IPS-15b (cell line): ENCODE results near the gene LNX1.
"Not testable (repeated sequence)": the region's sequence is repeated elsewhere in the genome, so short reads cannot be mapped to it uniquely, and the experiment has no call there.

Experiments
- H3K27me3 ChIP-seq: one replicate; pipeline ENCODE4 v1.6.1; 2013; ENCODE audit warnings: low read length; ENCODE audit not compliant: control insufficient read depth, insufficient read depth
- H3K36me3 ChIP-seq: one replicate; pipeline ENCODE4 v1.6.1; 2013; ENCODE audit warnings: low read length; ENCODE audit not compliant: control insufficient read depth, insufficient read depth
- H3K4me1 ChIP-seq: one replicate; pipeline ENCODE4 v1.6.1; 2013; ENCODE audit warnings: mild to moderate bottlenecking, low read length; ENCODE audit not compliant: control insufficient read depth, insufficient read depth
- H3K4me3 ChIP-seq: one replicate; pipeline ENCODE4 v1.5.1; 2013; ENCODE audit warnings: low read depth, low read length
- H3K9ac ChIP-seq: one replicate; pipeline ENCODE4 v1.6.1; 2013; ENCODE audit warnings: low read depth, mild to moderate bottlenecking, low read length
- H3K9me3 ChIP-seq: one replicate; pipeline ENCODE4 v1.6.1; 2013; ENCODE audit warnings: mild to moderate bottlenecking, low read length; ENCODE audit not compliant: control insufficient read depth, insufficient read depth

The LNX1 gene

GRCh38 chr4:53466576-53466975 is 124.7 kb downstream of the LNX1 start:
- not testable (repeated sequence) for H3K9me3 ChIP-seq, H3K4me1 ChIP-seq, H3K9ac ChIP-seq, H3K36me3 ChIP-seq, H3K27me3 ChIP-seq, H3K4me3 ChIP-seq

DNA sequence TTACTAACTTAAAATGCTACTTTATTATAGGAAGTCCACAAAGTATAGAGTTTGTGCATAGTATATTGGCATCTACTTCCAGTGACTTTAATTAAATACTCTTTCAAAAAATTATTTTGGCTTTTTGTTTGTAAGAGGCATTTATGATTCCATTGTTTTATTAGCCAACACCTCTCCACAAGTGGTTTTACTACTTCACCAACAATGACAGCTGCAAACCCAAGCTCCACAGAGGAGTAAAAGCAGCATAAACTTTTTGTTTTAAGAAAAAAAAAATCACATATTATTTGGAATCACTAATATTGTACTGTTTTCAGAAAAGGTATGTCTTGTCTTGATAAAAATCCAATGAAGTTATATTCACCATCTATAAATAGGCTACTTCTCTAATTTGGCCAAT is 125.4 kb downstream of the LNX1 start:
- Histone ChIP-seq H3K9me3 (no peaks in the 10 kb centered on the region), H3K36me3 (peaks cover 1% of the 10 kb centered on the region), H3K9ac (no peak overlapping the region), H3K4me1 (no peaks in the 10 kb centered on the region), H3K27me3 (no peaks in the 10 kb centered on the region), H3K4me3 (no peak overlapping the region)

GRCh38 chr4:53465281-53465680 is 126.0 kb downstream of the LNX1 start:
- Histone ChIP-seq H3K4me3 (no peak overlapping the region), H3K27me3 (no peaks in the 10 kb centered on the region), H3K4me1 (no peaks in the 10 kb centered on the region), H3K9me3 (no peaks in the 10 kb centered on the region), H3K36me3 (peaks cover 3% of the 10 kb centered on the region), H3K9ac (no peak overlapping the region)

- Histone ChIP-seq H3K9me3 (no peaks in the 10 kb centered on the region), H3K9ac (no peak overlapping the region), H3K27me3 (no peaks in the 10 kb centered on the region), H3K36me3 (peaks cover 3% of the 10 kb centered on the region), H3K4me3 (no peak overlapping the region), H3K4me1 (no peaks in the 10 kb centered on the region)
These were observed 127.9 kb downstream of the LNX1 start for GRCh38 chr4:53463340-53463739.

- H3K9ac ChIP-seq, result no peak overlapping the region
- H3K9me3 ChIP-seq, result no peaks in the 10 kb centered on the region
- H3K4me1 ChIP-seq, result no peaks in the 10 kb centered on the region
- H3K4me3 ChIP-seq, result no peak overlapping the region
- no peaks in the 10 kb centered on the region for H3K27me3 ChIP-seq
- peaks cover 3% of the 10 kb centered on the region for H3K36me3 ChIP-seq
These were observed 130.0 kb downstream of the LNX1 start for GRCh38 chr4:53461244-53461643.

GRCh38 chr4:53459548-53459947 is 131.7 kb downstream of the LNX1 start:
- Histone ChIP-seq H3K4me1 (no peaks in the 10 kb centered on the region), H3K27me3 (no peaks in the 10 kb centered on the region), H3K9me3 (no peaks in the 10 kb centered on the region), H3K4me3 (no peak overlapping the region), H3K36me3 (peaks cover 7% of the 10 kb centered on the region), H3K9ac (no peak overlapping the region)

GRCh38 chr4:53456178-53456577 is 135.1 kb downstream of the LNX1 start:
- no peak overlapping the region for H3K9ac ChIP-seq
- H3K4me1 ChIP-seq, result no peaks in the 10 kb centered on the region
- H3K4me3 ChIP-seq, result no peak overlapping the region
- no peaks in the 10 kb centered on the region for H3K27me3 ChIP-seq
- no peaks in the 10 kb centered on the region for H3K9me3 ChIP-seq
- H3K36me3 ChIP-seq, result peaks cover 14% of the 10 kb centered on the region

GRCh38 chr4:53455766-53456165 is 135.5 kb downstream of the LNX1 start:
- H3K9ac ChIP-seq, result no peak overlapping the region
- peaks cover 11% of the 10 kb centered on the region for H3K36me3 ChIP-seq
- H3K4me1 ChIP-seq, result no peaks in the 10 kb centered on the region
- H3K4me3 ChIP-seq, result no peak overlapping the region
- H3K27me3 ChIP-seq, result no peaks in the 10 kb centered on the region
- no peaks in the 10 kb centered on the region for H3K9me3 ChIP-seq

- Histone ChIP-seq H3K4me1 (peaks cover 2% of the 10 kb centered on the region), H3K9ac (no peak overlapping the region), H3K27me3 (no peaks in the 10 kb centered on the region), H3K4me3 (no peak overlapping the region), H3K36me3 (peaks cover 11% of the 10 kb centered on the region), H3K9me3 (no peaks in the 10 kb centered on the region)
These were observed 137.9 kb downstream of the LNX1 start for GRCh38 chr4:53453385-53453784.

DNA sequence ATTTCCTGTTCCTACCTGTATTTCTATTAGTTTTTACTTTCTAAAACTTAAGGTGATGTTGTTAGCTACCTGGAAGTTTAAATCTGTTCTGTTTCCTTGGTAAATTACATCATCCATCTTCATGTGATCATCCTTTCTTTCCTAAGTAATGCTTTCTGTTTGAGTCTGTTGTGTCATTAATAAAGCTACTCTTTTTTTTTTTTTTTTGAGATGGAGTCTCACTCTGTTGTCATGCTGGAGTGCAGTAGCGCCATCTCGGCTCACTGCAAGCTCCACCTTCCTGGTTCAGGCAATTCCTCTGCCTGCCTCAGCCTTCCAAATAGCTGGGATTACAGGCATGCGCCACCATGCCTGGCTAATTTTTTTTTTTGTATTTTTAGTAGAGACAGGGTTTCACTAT is 140.5 kb downstream of the LNX1 start:
- peaks cover 11% of the 10 kb centered on the region for H3K36me3 ChIP-seq
- H3K9ac ChIP-seq, result no peak overlapping the region
- H3K4me1 ChIP-seq, result peaks cover 2% of the 10 kb centered on the region
- no peak overlapping the region for H3K4me3 ChIP-seq
- no peaks in the 10 kb centered on the region for H3K9me3 ChIP-seq
- H3K27me3 ChIP-seq, result no peaks in the 10 kb centered on the region

- H3K9me3 ChIP-seq, result no peaks in the 10 kb centered on the region
These were observed 146.3 kb downstream of the LNX1 start for GRCh38 chr4:53444954-53445353.

DNA sequence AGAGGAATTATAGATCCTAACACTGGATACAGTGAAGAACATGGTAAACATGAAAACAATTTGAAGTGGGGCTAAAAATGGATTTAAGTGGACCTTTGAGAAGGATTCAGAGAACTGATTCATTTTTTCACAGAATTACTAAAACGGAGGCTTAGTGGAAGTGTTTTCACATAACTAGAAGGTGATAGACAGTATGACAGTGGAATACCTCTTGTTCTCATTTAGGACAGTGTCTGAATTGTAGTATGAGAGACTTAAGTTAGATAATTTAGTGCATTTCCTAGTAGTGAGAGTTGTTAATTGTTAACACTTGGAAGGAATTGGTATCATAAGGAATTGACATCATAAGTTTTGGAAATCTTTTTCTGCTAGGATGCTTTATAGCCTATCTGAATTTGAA is 149.7 kb downstream of the LNX1 start:
- Histone ChIP-seq H3K27me3 (no peaks in the 10 kb centered on the region), H3K4me1 (no peaks in the 10 kb centered on the region), H3K4me3 (no peak overlapping the region), H3K9me3 (no peaks in the 10 kb centered on the region), H3K9ac (no peak overlapping the region), H3K36me3 (no peaks in the 10 kb centered on the region)

More at GRCh38 chr4:53444954-53445353, 146.3 kb downstream of the LNX1 start:
- Histone ChIP-seq H3K4me3 (no peak overlapping the region), H3K27me3 (no peaks in the 10 kb centered on the region), H3K36me3 (no peaks in the 10 kb centered on the region), H3K9ac (no peak overlapping the region), H3K4me1 (no peaks in the 10 kb centered on the region)

DNA sequence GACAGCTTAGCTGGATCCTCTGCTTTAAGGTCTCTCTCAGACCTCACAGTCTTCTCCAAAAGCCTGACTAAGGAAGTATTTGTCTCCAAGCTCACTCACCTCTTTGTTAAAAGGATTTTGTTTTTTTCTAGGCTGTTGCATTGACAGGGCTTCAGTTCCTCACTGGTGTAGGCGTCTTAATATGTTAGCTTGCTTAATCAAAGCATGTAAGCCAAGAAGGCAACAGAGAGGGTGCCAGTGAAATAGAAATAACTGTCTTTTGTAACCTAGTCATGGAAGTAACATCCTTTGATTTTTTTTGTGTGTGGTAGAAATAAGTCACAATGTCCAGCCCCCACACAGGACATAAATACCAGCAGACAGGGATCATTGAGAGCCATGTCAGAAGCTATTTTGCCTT is 155.0 kb downstream of the LNX1 start:
- no peaks in the 10 kb centered on the region for H3K36me3 ChIP-seq
- H3K4me1 ChIP-seq, result no peaks in the 10 kb centered on the region
- no peaks in the 10 kb centered on the region for H3K9me3 ChIP-seq
- no peak overlapping the region for H3K4me3 ChIP-seq
- no peaks in the 10 kb centered on the region for H3K27me3 ChIP-seq
- no peak overlapping the region for H3K9ac ChIP-seq
